ENCODE measurements around the gene CDC42BPA.

The CDC42BPA gene

GRCh38 chr1:227320476-227320875, 2.2 kb upstream of the CDC42BPA start:
- H4K20me1 ChIP-seq (ENCODE audit: insufficient read depth, low read length): no peaks in the 10 kb centered on the region
- no peaks in the 10 kb centered on the region for H3K9me3 ChIP-seq (ENCODE audit: insufficient read depth, low read length, severe bottlenecking)
- H3K27me3 ChIP-seq (ENCODE audit: insufficient read depth, low read length, poor library complexity): no peaks in the 10 kb centered on the region
- no peak overlapping the region for H2AFZ ChIP-seq (ENCODE audit: low read depth, low read length)
- H3K9ac ChIP-seq (ENCODE audit: low read depth, low read length): no peak overlapping the region
- H3K4me3 ChIP-seq (ENCODE audit: low read depth in 1 of 2, low read length in 2 of 2): no peak overlapping the region
- H3K27ac ChIP-seq (ENCODE audit: low read length): no peak overlapping the region
- no peak for ATAC-seq (ENCODE audit: insufficient read depth, low read depth)
- H3K36me3 ChIP-seq (ENCODE audit: insufficient read depth, low read length): no peaks in the 10 kb centered on the region
- TF ChIP-seq EZH2 (IDR thresholded peaks at IDR 0.05; ENCODE audit: borderline replicate concordance, low read depth, low read length, severe bottlenecking) (no peak), CTCF (IDR thresholded peaks at IDR 0.05; ENCODE audit: borderline replicate concordance, extremely low read depth, low read length, poor library complexity, severe bottlenecking) (no peak)
- H3K4me2 ChIP-seq (ENCODE audit: insufficient read depth, low read length): no peak overlapping the region
- no peaks in the 10 kb centered on the region for H3K79me2 ChIP-seq (ENCODE audit: insufficient read depth, low read length)
- H3K4me1 ChIP-seq (ENCODE audit: insufficient read depth, low read length): no peaks in the 10 kb centered on the region
- no peak for DNase-seq

GRCh38 chr1:227318853-227319607, 738 bp upstream of the CDC42BPA start:
- H3K27ac ChIP-seq (ENCODE audit: low read length): no peak overlapping the region
- H3K9ac ChIP-seq (ENCODE audit: low read depth, low read length): no peak overlapping the region
- no peaks in the 10 kb centered on the region for H3K27me3 ChIP-seq (ENCODE audit: insufficient read depth, low read length, poor library complexity)
- H3K36me3 ChIP-seq (ENCODE audit: insufficient read depth, low read length): no peaks in the 10 kb centered on the region
- no peak overlapping the region for H2AFZ ChIP-seq (ENCODE audit: low read depth, low read length)
- no peaks in the 10 kb centered on the region for H3K79me2 ChIP-seq (ENCODE audit: insufficient read depth, low read length)
- H3K9me3 ChIP-seq (ENCODE audit: insufficient read depth, low read length, severe bottlenecking): no peaks in the 10 kb centered on the region
- no peak for TF ChIP-seq EZH2 (IDR thresholded peaks at IDR 0.05; ENCODE audit: borderline replicate concordance, low read depth, low read length, severe bottlenecking)
- TF ChIP-seq CTCF (IDR thresholded peaks at IDR 0.05; ENCODE audit: borderline replicate concordance, extremely low read depth, low read length, poor library complexity, severe bottlenecking): no peak
- ATAC-seq (ENCODE audit: insufficient read depth, low read depth) (no peak), DNase-seq (no peak)
- H3K4me1 ChIP-seq (ENCODE audit: insufficient read depth, low read length): no peaks in the 10 kb centered on the region
- no peak overlapping the region for H3K4me2 ChIP-seq (ENCODE audit: insufficient read depth, low read length)
- H4K20me1 ChIP-seq (ENCODE audit: insufficient read depth, low read length): no peaks in the 10 kb centered on the region
- no peak overlapping the region for H3K4me3 ChIP-seq (ENCODE audit: low read depth in 1 of 2, low read length in 2 of 2)

- no peaks in the 10 kb centered on the region for H3K79me2 ChIP-seq (ENCODE audit: insufficient read depth, low read length)
Observed at GRCh38 chr1:227317523-227318015, 723 bp downstream of the CDC42BPA start.

More at GRCh38 chr1:227317523-227318015, 723 bp downstream of the CDC42BPA start:
- Histone ChIP-seq H3K4me3 (ENCODE audit: low read depth in 1 of 2, low read length in 2 of 2) (no peak overlapping the region), H4K20me1 (ENCODE audit: insufficient read depth, low read length) (no peaks in the 10 kb centered on the region), H3K4me1 (ENCODE audit: insufficient read depth, low read length) (no peaks in the 10 kb centered on the region), H3K9me3 (ENCODE audit: insufficient read depth, low read length, severe bottlenecking) (no peaks in the 10 kb centered on the region), H3K4me2 (ENCODE audit: insufficient read depth, low read length) (no peak overlapping the region), H3K27ac (ENCODE audit: low read length) (no peak overlapping the region), H3K9ac (ENCODE audit: low read depth, low read length) (no peak overlapping the region), H3K27me3 (ENCODE audit: insufficient read depth, low read length, poor library complexity) (peaks cover 3% of the 10 kb centered on the region), H3K36me3 (ENCODE audit: insufficient read depth, low read length) (no peaks in the 10 kb centered on the region), H2AFZ (ENCODE audit: low read depth, low read length) (no peak overlapping the region)
- no peak for DNase-seq
- TF ChIP-seq EZH2 (IDR thresholded peaks at IDR 0.05; ENCODE audit: borderline replicate concordance, low read depth, low read length, severe bottlenecking) (no peak), CTCF (IDR thresholded peaks at IDR 0.05; ENCODE audit: borderline replicate concordance, extremely low read depth, low read length, poor library complexity, severe bottlenecking) (no peak)
- no peak for ATAC-seq (ENCODE audit: insufficient read depth, low read depth)
